ENCODE measurements around the gene ABHD16B. TPM values are rescaled to one million over a fixed set of nuclear protein-coding genes. Genes with fewer than 3 reads are reported as not detected.
A peak's percentile ranks its signal among the peaks of the same experiment; 100 is the strongest.
"Not testable (repeated sequence)": the region's sequence is repeated elsewhere in the genome, so short reads cannot be mapped to it uniquely, and the experiment has no call there.

Gene ABHD16B
- total and polyA plus RNA-seq, 7 experiments from 2014 or later: 0.24 to 1.1 (median 0.65) TPM; not detected in 4

DNA sequence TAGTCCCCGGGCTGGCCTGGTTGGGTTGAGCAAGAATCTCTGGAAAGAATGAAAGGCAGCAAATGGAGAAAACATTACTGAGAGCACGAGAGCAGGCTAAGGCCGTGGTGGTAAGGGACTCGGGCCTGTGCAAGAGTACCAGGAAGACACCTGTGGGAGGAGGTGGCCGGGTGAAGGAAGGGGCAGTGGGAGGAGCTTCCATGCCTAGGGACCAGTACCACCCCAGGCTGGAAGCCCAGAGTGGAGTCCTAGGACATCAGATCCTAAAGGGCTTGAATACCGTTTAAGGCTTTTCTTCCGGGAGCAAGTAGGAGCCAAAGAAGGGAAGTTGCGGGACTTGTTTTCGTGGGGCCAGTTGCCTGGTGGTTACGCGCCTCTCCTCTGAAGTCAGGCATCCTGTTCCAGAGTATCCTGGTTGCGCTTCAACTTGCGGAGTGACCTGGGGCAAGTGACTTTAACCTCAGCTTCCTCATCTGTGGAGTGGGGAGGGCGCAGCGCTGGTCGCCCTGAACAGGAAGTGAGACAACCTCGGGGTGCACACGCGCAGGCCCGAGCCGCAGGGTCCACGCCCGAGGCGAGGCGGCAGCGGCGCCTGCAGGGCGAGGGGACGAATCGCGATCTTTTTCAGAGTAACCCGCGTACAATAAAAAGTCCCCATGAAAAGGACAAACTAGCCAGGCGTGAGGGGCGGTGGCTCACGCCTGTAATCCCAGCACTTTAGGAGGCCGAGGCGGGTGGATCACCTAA lies 2.7 kb downstream of the ABHD16B start:
- H3K4me1 Mint-ChIP-seq: peaks cover 25 to 43% (median 38%) of the 10 kb centered on the region in 7 donors
- H3K27ac Mint-ChIP-seq: peak overlapping the region; percentile 91 to 99 (median 97)
- Histone ChIP-seq H3K27ac (ENCODE audit: low read depth, low read length) (peak overlapping the region; percentile 84), H3K36me3 (ENCODE audit: control insufficient read depth in 2 of 3, insufficient read depth in 3 of 3, low read length in 3 of 3) (peaks cover 0 to 18% (median under 1%) of the 10 kb centered on the region in 3 experiments), H3K9me3 (ENCODE audit: control insufficient read depth in 2 of 3, low read length in 3 of 3) (no peaks in the 10 kb centered on the region), H3K4me1 (ENCODE audit: control insufficient read depth in 2 of 2, insufficient read depth in 2 of 2, low read length in 2 of 2) (peaks cover 13 to 16% of the 10 kb centered on the region in 2 donors), H3K27me3 (ENCODE audit: control insufficient read depth in 2 of 2, insufficient read depth in 2 of 2, low read length in 2 of 2) (no peaks in the 10 kb centered on the region), H3K4me3 (ENCODE audit: low read length) (peak overlapping the region; percentile 74)
- intact Hi-C loops (cut with micrococcal nuclease): loop anchor here (1.0 to 10.0 kb wide), 13 partner anchors 33 to 429 kb away; partner anchors contain the start of genes ARFRP1 (in 2 of the 2), TCEA2 (in 2 of the 2), LIME1 (in 1 of the 2) and RTEL1 (in 1 of the 2)
- DNase-seq (peak; percentile 67 to 80 (median 76)), ATAC-seq (peak; percentile 78)
- POLR2A ChIA-PET: interaction anchor here (0.6 to 3.2 kb wide), 14 partner anchors 9 to 343 kb away, joined by 3 to 15 read pairs (median 8); partner anchors contain the start of genes ARFRP1, LIME1, PPDPF and SAMD10
- peak overlapping the region; percentile 88 to 100 (median 98) for H3K4me3 Mint-ChIP-seq
- H3K27me3 Mint-ChIP-seq: no peaks in the 10 kb centered on the region
- no peaks in the 10 kb centered on the region for H3K9me3 Mint-ChIP-seq
- CTCF ChIA-PET: interaction anchor here (0.7 to 2.5 kb wide), 9 partner anchors 10 to 328 kb away, joined by 3 to 7 read pairs (median 3); partner anchors contain the start of genes ARFRP1, LIME1 and ZGPAT
- peaks cover under 1 to 18% (median 12%) of the 10 kb centered on the region in 5 donors for H3K36me3 Mint-ChIP-seq

- peaks cover 6 to 23% (median 13%) of the 10 kb centered on the region in 5 donors for H3K36me3 Mint-ChIP-seq
- H3K4me1 Mint-ChIP-seq: peaks cover 27 to 42% (median 36%) of the 10 kb centered on the region in 7 donors
- POLR2A ChIA-PET: interaction anchor here (0.6 to 3.2 kb wide), 18 partner anchors 9 to 343 kb away, joined by 3 to 15 read pairs (median 5); partner anchors contain the start of genes ARFRP1, LIME1, PPDPF and RTEL1
- peaks cover 11 to 14% of the 10 kb centered on the region in 2 donors for H3K4me1 ChIP-seq (ENCODE audit: control insufficient read depth in 2 of 2, insufficient read depth in 2 of 2, low read length in 2 of 2)
- no peaks in the 10 kb centered on the region for H3K9me3 ChIP-seq (ENCODE audit: control insufficient read depth in 2 of 3, low read length in 3 of 3)
- H3K9me3 Mint-ChIP-seq: no peaks in the 10 kb centered on the region
- H3K4me3 ChIP-seq (ENCODE audit: low read length): peak overlapping the region; percentile 74
- peak overlapping the region; percentile 84 for H3K27ac ChIP-seq (ENCODE audit: low read depth, low read length)
- H3K36me3 ChIP-seq (ENCODE audit: control insufficient read depth in 2 of 3, insufficient read depth in 3 of 3, low read length in 3 of 3): peaks cover 0 to 24% (median 7%) of the 10 kb centered on the region in 3 experiments
- DNase-seq: peak in 3 of 9 donors; percentile 17 to 55 (median 44)
- CTCF ChIA-PET: interaction anchor here (0.9 to 2.5 kb wide), 8 partner anchors 11 to 328 kb away, joined by 3 to 7 read pairs (median 3); partner anchors contain the start of genes ARFRP1, LIME1 and ZGPAT
- intact Hi-C loops (cut with micrococcal nuclease): loop anchor here (1.0 to 10.0 kb wide), 12 partner anchors 37 to 430 kb away; partner anchors contain the start of genes ARFRP1 (in 2 of the 2), TCEA2 (in 2 of the 2), LIME1 (in 1 of the 2) and RTEL1 (in 1 of the 2)
- peak overlapping the region; percentile 91 to 99 (median 97) for H3K27ac Mint-ChIP-seq
- H3K4me3 Mint-ChIP-seq: peak overlapping the region; percentile 88 to 100 (median 98)
- ATAC-seq: no peak
- H3K27me3 Mint-ChIP-seq: no peaks in the 10 kb centered on the region
- H3K27me3 ChIP-seq (ENCODE audit: control insufficient read depth in 2 of 2, insufficient read depth in 2 of 2, low read length in 2 of 2): no peaks in the 10 kb centered on the region
Measured at GRCh38 chr20:63864545-63864977, 3.3 kb downstream of the ABHD16B start.

DNA sequence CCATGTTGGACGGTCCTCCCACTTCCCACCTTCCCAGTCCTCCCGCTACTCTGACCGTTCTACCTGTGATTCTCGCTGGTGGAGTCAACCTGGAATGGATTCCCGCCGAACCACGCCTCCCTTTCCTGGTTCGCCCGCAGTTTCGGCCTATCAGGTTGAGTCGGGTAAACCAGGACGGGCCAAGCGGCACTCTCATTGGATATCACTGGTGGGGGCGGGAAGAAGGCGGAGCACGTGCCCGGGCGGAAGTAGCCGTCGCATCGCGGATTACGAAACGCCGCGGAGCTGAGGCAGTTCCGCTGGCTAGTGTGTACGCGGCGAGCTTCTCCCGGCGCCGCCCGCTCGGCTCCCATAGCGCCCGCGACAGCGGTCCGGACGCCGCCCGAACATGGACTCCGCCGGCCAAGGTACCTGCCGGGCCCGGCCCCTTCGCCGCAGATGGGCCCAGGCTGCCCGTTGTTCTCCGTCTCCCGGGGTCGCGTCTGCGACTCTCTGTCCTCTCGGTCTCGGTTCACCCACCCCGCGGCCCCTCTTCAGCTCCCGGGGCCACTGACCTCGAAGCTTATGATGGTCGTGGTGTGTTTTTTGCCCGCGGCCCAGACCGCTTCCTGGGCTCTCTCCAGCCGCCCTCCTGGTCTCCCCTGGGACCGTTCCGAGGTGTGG lies 3.8 kb downstream of the ABHD16B start, which contains the start of gene TPD52L2:
TSS of gene TPD52L2 (plus strand) at position 293 of the 663 bp plus-strand sequence. CDS start at position 389, 96 bp downstream.
- Histone ChIP-seq H3K27ac (ENCODE audit: low read depth, low read length) (peak within 1 kb of the TSS; percentile 84), H3K9me3 (ENCODE audit: control insufficient read depth in 2 of 3, low read length in 3 of 3) (no peaks in the 10 kb centered on the region), H3K4me3 (ENCODE audit: low read length) (peak within 1 kb of the TSS; percentile 74), H3K27me3 (ENCODE audit: control insufficient read depth in 2 of 2, insufficient read depth in 2 of 2, low read length in 2 of 2) (no peaks in the 10 kb centered on the region), H3K36me3 (ENCODE audit: control insufficient read depth in 2 of 3, insufficient read depth in 3 of 3, low read length in 3 of 3) (peaks cover 3 to 30% (median 9%) of the 10 kb centered on the region in 3 experiments), H3K4me1 (ENCODE audit: control insufficient read depth in 2 of 2, insufficient read depth in 2 of 2, low read length in 2 of 2) (peaks cover 11 to 14% of the 10 kb centered on the region in 2 donors)
- CTCF ChIA-PET: interaction anchor here (0.6 to 2.5 kb wide), 10 partner anchors 11 to 250 kb away, joined by 3 to 7 read pairs (median 3); partner anchors contain the start of genes ARFRP1, LIME1, RTEL1 and ZGPAT
- intact Hi-C loops (cut with micrococcal nuclease): loop anchor here (1.0 to 10.0 kb wide), 19 partner anchors 29 to 430 kb away; partner anchors contain the start of genes ARFRP1 (in 2 of the 2), LIME1 (in 2 of the 2), PRPF6 (in 2 of the 2) and RTEL1 (in 2 of the 2)
- Mint-ChIP-seq H3K27me3 (no peaks in the 10 kb centered on the region), H3K27ac (peak within 1 kb of the TSS; percentile 91 to 99 (median 97)), H3K4me1 (peaks cover 27 to 42% (median 36%) of the 10 kb centered on the region in 7 donors), H3K36me3 (peaks cover 7 to 24% (median 15%) of the 10 kb centered on the region in 5 donors), H3K9me3 (no peaks in the 10 kb centered on the region), H3K4me3 (peak within 1 kb of the TSS; percentile 88 to 100 (median 98))
- POLR2A ChIA-PET: interaction anchor here (0.6 to 3.2 kb wide), 23 partner anchors 10 to 344 kb away, joined by 3 to 15 read pairs (median 5); partner anchors contain the start of genes ARFRP1, LIME1, PPDPF and RGS19
- DNase-seq (peak; percentile 86 to 98 (median 96)), ATAC-seq (peak; percentile 91)

DNA sequence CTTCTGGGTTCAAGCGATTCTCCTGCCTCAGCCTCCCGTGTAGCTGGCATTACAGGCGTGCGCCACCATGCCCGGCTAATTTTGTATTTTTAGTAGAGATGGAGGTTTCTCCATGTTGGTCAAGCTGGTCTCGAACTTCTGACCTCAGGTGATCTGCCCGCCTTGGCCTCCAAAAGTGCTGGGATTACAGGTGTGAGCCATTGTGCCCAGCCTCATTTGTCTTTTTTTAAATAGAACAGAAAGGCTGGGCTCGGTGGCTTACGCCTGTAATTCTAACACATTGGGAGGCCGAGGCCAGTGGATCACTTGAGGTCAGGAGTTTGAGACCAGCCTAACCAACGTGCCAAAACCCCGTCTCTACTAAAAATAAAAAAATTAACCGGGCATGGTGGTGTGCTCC lies 5.7 kb downstream of the ABHD16B start:
- H3K27ac ChIP-seq (ENCODE audit: low read depth, low read length); H3K9me3 ChIP-seq (ENCODE audit: control insufficient read depth in 2 of 3, low read length in 3 of 3); DNase-seq; H3K9me3 Mint-ChIP-seq; H3K27me3 ChIP-seq (ENCODE audit: control insufficient read depth in 2 of 2, insufficient read depth in 2 of 2, low read length in 2 of 2); CTCF ChIA-PET; ATAC-seq; H3K4me3 ChIP-seq (ENCODE audit: low read length); H3K27me3 Mint-ChIP-seq: not testable (repeated sequence)
- H3K4me1 Mint-ChIP-seq: peaks cover 27 to 42% (median 36%) of the 10 kb centered on the region in 7 donors
- peak overlapping the region in 2 of 9 donors; percentile 18 to 28 for H3K27ac Mint-ChIP-seq
- H3K4me3 Mint-ChIP-seq: peak overlapping the region in 8 of 10 donors; percentile 13 to 97 (median 70)
- peaks cover 5 to 38% (median 9%) of the 10 kb centered on the region in 3 experiments for H3K36me3 ChIP-seq (ENCODE audit: control insufficient read depth in 2 of 3, insufficient read depth in 3 of 3, low read length in 3 of 3)
- H3K36me3 Mint-ChIP-seq: peaks cover 7 to 16% (median 10%) of the 10 kb centered on the region in 5 donors
- POLR2A ChIA-PET: interaction anchor here (0.6 to 3.2 kb wide), 3 partner anchors 14 to 172 kb away, joined by 3 to 15 read pairs (median 4); partner anchors contain the start of gene SAMD10
- H3K4me1 ChIP-seq (ENCODE audit: control insufficient read depth in 2 of 2, insufficient read depth in 2 of 2, low read length in 2 of 2): peaks cover 11 to 14% of the 10 kb centered on the region in 2 donors
- intact Hi-C loops (cut with micrococcal nuclease): loop anchor here (10.0 kb wide), 3 partner anchors 132 to 432 kb away; partner anchors contain the start of genes LIME1 (in 1 of the 2), SLC2A4RG (in 1 of the 2) and TCEA2 (in 1 of the 2)

- H3K9me3 Mint-ChIP-seq: no peaks in the 10 kb centered on the region
- Histone ChIP-seq H3K27me3 (ENCODE audit: control insufficient read depth in 2 of 2, insufficient read depth in 2 of 2, low read length in 2 of 2) (no peaks in the 10 kb centered on the region), H3K4me1 (ENCODE audit: control insufficient read depth in 2 of 2, insufficient read depth in 2 of 2, low read length in 2 of 2) (peaks cover 10 to 12% of the 10 kb centered on the region in 2 donors), H3K9me3 (ENCODE audit: control insufficient read depth in 2 of 3, low read length in 3 of 3) (no peaks in the 10 kb centered on the region), H3K36me3 (ENCODE audit: control insufficient read depth in 2 of 3, insufficient read depth in 3 of 3, low read length in 3 of 3) (peaks cover 5 to 39% (median 9%) of the 10 kb centered on the region in 3 experiments), H3K27ac (ENCODE audit: low read depth, low read length) (no peak overlapping the region), H3K4me3 (ENCODE audit: low read length) (no peak overlapping the region)
- peak overlapping the region in 2 of 9 donors; percentile 34 for H3K27ac Mint-ChIP-seq
- ChIA-PET CTCF (no interaction called here), POLR2A (no interaction called here)
- no peaks in the 10 kb centered on the region for H3K27me3 Mint-ChIP-seq
- peaks cover 23 to 39% (median 32%) of the 10 kb centered on the region in 7 donors for H3K4me1 Mint-ChIP-seq
- intact Hi-C loops (cut with micrococcal nuclease): loop anchor here (10.0 kb wide), 3 partner anchors 133 to 433 kb away; partner anchors contain the start of genes LIME1 (in 1 of the 2), SLC2A4RG (in 1 of the 2) and TCEA2 (in 1 of the 2)
- H3K36me3 Mint-ChIP-seq: peaks cover 5 to 17% (median 12%) of the 10 kb centered on the region in 5 donors
- peak overlapping the region in 3 of 10 donors; percentile 29 to 50 (median 39) for H3K4me3 Mint-ChIP-seq
- ATAC-seq (no peak), DNase-seq (no peak)
Measured at GRCh38 chr20:63868264-63868663, 7.0 kb downstream of the ABHD16B start.
